ENCODE data around the gene SDK2. TPM values are rescaled to one million over a fixed set of nuclear protein-coding genes. Genes with fewer than 3 reads are reported as not detected.

The SDK2 gene
- total RNA-seq, 1 donor: under 0.01 TPM

DNA sequence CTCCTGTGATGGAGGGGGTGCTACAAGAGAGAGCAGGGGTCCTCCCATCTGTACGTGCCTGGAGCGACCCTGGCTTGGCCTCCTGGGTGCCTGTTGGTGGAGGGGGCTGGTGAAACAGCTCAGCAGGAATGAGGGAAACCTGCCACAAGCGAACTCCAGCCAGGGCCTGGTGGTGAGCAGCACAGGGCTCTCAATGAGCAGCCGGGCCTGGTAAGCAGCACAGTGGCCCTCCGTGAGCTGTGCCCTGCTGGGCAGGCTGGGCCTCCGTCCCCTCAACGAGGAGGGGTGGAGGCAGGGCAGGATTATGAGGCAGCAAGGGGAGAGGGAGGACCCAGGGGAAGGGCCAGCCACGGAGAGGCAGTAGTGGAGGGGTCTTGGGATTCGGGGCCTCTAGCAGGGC is 101.9 kb downstream of the SDK2 start:
- no peak overlapping the region for H3K27ac ChIP-seq (ENCODE audit: low read depth, low read length)
- no peak overlapping the region for H2AFZ ChIP-seq (ENCODE audit: low read length)
- TF ChIP-seq, protein P1, sequence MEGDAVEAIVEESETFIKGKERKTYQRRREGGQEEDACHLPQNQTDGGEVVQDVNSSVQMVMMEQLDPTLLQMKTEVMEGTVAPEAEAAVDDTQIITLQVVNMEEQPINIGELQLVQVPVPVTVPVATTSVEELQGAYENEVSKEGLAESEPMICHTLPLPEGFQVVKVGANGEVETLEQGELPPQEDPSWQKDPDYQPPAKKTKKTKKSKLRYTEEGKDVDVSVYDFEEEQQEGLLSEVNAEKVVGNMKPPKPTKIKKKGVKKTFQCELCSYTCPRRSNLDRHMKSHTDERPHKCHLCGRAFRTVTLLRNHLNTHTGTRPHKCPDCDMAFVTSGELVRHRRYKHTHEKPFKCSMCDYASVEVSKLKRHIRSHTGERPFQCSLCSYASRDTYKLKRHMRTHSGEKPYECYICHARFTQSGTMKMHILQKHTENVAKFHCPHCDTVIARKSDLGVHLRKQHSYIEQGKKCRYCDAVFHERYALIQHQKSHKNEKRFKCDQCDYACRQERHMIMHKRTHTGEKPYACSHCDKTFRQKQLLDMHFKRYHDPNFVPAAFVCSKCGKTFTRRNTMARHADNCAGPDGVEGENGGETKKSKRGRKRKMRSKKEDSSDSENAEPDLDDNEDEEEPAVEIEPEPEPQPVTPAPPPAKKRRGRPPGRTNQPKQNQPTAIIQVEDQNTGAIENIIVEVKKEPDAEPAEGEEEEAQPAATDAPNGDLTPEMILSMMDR (IDR thresholded peaks at IDR 0.05; ENCODE audit: extremely low read depth, low read depth, low read length): no peak
- no peak overlapping the region for H3K4me3 ChIP-seq (ENCODE audit: insufficient read depth, low read length)
- H3K9me3 ChIP-seq (ENCODE audit: low read depth, low read length): no peaks in the 10 kb centered on the region
- DNase-seq (ENCODE audit: insufficient read length, low spot score, missing footprints): no peak
- no peaks in the 10 kb centered on the region for H3K27me3 ChIP-seq (ENCODE audit: insufficient read depth, low read length)
- no peaks in the 10 kb centered on the region for H3K4me1 ChIP-seq (ENCODE audit: insufficient read depth, low read length)
- no peaks in the 10 kb centered on the region for H3K79me2 ChIP-seq (ENCODE audit: insufficient read depth, low read length)
- H3K36me3 ChIP-seq (ENCODE audit: insufficient read depth, low read length): no peaks in the 10 kb centered on the region
- no peaks in the 10 kb centered on the region for H4K20me1 ChIP-seq (ENCODE audit: insufficient read depth, low read length)
- H3K4me2 ChIP-seq (ENCODE audit: insufficient read depth, low read length): no peak overlapping the region

DNA sequence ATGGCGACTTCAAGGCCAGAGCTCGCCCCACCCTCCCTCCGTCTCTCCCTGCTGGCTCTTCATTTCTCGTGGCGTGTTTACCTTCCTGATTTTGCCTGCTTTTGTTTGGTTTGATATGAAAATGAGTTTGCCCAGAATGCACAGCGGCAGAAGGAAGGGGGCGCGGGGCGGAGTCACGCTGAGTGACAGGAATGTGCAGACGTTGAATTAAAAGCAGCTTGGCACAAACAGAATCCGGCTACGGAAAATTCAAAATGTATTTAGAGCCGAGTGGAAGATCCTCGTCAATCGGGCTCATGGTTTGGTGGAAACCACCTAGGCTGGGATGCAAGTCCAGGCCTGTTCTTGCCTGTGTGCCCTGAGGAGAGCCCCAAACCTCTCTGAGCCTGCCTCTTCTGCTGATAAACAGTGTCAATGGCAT is 102.7 kb downstream of the SDK2 start:
- Histone ChIP-seq H3K4me3 (ENCODE audit: insufficient read depth, low read length) (no peak overlapping the region), H3K36me3 (ENCODE audit: insufficient read depth, low read length) (no peaks in the 10 kb centered on the region), H3K4me2 (ENCODE audit: insufficient read depth, low read length) (no peak overlapping the region), H3K9me3 (ENCODE audit: low read depth, low read length) (no peaks in the 10 kb centered on the region), H3K4me1 (ENCODE audit: insufficient read depth, low read length) (no peaks in the 10 kb centered on the region), H3K27me3 (ENCODE audit: insufficient read depth, low read length) (no peaks in the 10 kb centered on the region), H4K20me1 (ENCODE audit: insufficient read depth, low read length) (no peaks in the 10 kb centered on the region), H2AFZ (ENCODE audit: low read length) (no peak overlapping the region), H3K27ac (ENCODE audit: low read depth, low read length) (no peak overlapping the region), H3K79me2 (ENCODE audit: insufficient read depth, low read length) (no peaks in the 10 kb centered on the region)
- TF ChIP-seq, protein P1 (IDR thresholded peaks at IDR 0.05; ENCODE audit: extremely low read depth, low read depth, low read length): no peak
- peak; percentile 85 for DNase-seq (ENCODE audit: insufficient read length, low spot score, missing footprints)

DNA sequence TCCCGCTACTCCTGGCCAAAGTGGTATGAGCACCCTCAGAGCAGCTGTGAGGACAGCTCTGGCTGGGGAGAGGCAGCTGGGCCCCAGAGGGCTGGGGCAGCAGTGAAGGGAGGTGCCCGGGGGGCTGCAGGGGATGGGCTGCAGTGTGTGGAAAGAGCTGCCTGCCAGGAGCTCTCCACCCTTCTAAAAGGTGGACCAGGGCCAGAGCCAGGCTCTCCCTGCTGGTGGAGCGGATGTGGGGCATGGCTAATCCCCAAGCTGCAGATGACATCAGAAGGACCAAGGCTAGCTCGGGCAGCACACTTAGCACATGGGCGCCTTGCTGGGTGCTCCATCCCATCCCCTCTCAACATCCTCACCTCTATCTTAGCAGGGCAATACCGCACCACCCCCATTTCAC is 103.1 kb downstream of the SDK2 start:
- TF ChIP-seq, protein P1 (IDR thresholded peaks at IDR 0.05; ENCODE audit: extremely low read depth, low read depth, low read length): no peak
- Histone ChIP-seq H3K27me3 (ENCODE audit: insufficient read depth, low read length) (no peaks in the 10 kb centered on the region), H2AFZ (ENCODE audit: low read length) (no peak overlapping the region), H3K27ac (ENCODE audit: low read depth, low read length) (no peak overlapping the region), H3K36me3 (ENCODE audit: insufficient read depth, low read length) (no peaks in the 10 kb centered on the region), H4K20me1 (ENCODE audit: insufficient read depth, low read length) (no peaks in the 10 kb centered on the region), H3K9me3 (ENCODE audit: low read depth, low read length) (no peaks in the 10 kb centered on the region), H3K4me2 (ENCODE audit: insufficient read depth, low read length) (no peak overlapping the region), H3K4me3 (ENCODE audit: insufficient read depth, low read length) (no peak overlapping the region), H3K4me1 (ENCODE audit: insufficient read depth, low read length) (no peaks in the 10 kb centered on the region), H3K79me2 (ENCODE audit: insufficient read depth, low read length) (no peaks in the 10 kb centered on the region)
- DNase-seq (ENCODE audit: insufficient read length, low spot score, missing footprints): peak; percentile 71

DNA sequence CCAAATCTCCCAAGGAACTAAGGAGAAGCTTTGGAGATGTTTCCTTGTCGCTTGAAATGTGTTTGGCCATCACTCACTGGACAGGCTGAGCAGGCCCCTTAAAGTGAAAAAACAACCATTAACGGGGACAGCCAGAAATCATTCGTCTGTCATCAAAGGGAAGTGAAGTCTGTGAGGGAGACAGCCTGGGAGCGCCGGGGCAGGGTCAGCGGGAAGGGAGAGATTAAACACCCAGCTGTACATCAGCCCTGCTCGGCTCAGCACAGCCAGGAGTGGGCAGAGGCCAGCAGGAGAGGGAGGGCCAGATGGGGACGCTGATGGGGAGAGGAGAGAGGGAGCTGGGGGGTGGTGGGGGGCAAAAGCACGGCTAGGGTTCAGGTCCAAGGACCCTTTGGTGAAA is 105.1 kb downstream of the SDK2 start:
- H3K27me3 ChIP-seq (ENCODE audit: insufficient read depth, low read length): no peaks in the 10 kb centered on the region
- no peaks in the 10 kb centered on the region for H4K20me1 ChIP-seq (ENCODE audit: insufficient read depth, low read length)
- H3K27ac ChIP-seq (ENCODE audit: low read depth, low read length): no peak overlapping the region
- H2AFZ ChIP-seq (ENCODE audit: low read length): no peak overlapping the region
- H3K9me3 ChIP-seq (ENCODE audit: low read depth, low read length): no peaks in the 10 kb centered on the region
- TF ChIP-seq, protein P1 (IDR thresholded peaks at IDR 0.05; ENCODE audit: extremely low read depth, low read depth, low read length): no peak
- H3K4me2 ChIP-seq (ENCODE audit: insufficient read depth, low read length): no peak overlapping the region
- no peak for DNase-seq (ENCODE audit: insufficient read length, low spot score, missing footprints)
- H3K79me2 ChIP-seq (ENCODE audit: insufficient read depth, low read length): no peaks in the 10 kb centered on the region
- no peak overlapping the region for H3K4me3 ChIP-seq (ENCODE audit: insufficient read depth, low read length)
- H3K36me3 ChIP-seq (ENCODE audit: insufficient read depth, low read length): no peaks in the 10 kb centered on the region
- no peaks in the 10 kb centered on the region for H3K4me1 ChIP-seq (ENCODE audit: insufficient read depth, low read length)
